HL-60 (cell line): ENCODE data around the gene SPATA20.

Source experiments
- DNase-seq, 2 experiments: peaks; one replicate each; pipeline ENCODE4 v3.0.0-alpha.2; 2010 to 2020; ENCODE audit warnings: low read depth in 1 of 2, low spot score in 1 of 2
- H3K27ac ChIP-seq: fragments of 250-450 bp; sonication (Bioruptor Pico); replicated peaks from 2 replicates; pipeline ENCODE4 v1.5.1; 2020; ENCODE audit warnings: mild to moderate bottlenecking, moderate library complexity
- H3K27me3 ChIP-seq: fragments of 250-450 bp; sonication (Bioruptor Pico); 2 replicates; pipeline ENCODE4 v1.5.1; 2021; ENCODE audit warnings: mild to moderate bottlenecking, moderate library complexity; ENCODE audit not compliant: insufficient read depth, poor library complexity, severe bottlenecking
- H3K4me3 ChIP-seq: replicated peaks from 2 replicates; pipeline ENCODE4 v1.5.1; 2011; ENCODE audit warnings: mild to moderate bottlenecking, control low read depth, low read length; ENCODE audit not compliant: insufficient read depth
- GABPA ChIP-seq: IDR thresholded peaks from 2 replicates; pipeline ENCODE4 v1.6.1; 2012; ENCODE audit warnings: low read depth
- POLR2AphosphoS5 ChIP-seq: IDR thresholded peaks from 2 replicates; pipeline ENCODE4 v1.6.1; 2012; ENCODE audit warnings: low read depth
- SPI1 ChIP-seq: IDR thresholded peaks from 2 replicates; pipeline ENCODE4 v1.6.1; 2012; ENCODE audit warnings: low read depth, mild to moderate bottlenecking, borderline replicate concordance
- TF ChIP-seq, protein P1 (sequence below): IDR thresholded peaks from 2 replicates; pipeline ENCODE4 v1.6.1; 2012; ENCODE audit warnings: low read depth; ENCODE audit not compliant: insufficient replicate concordance
- TF ChIP-seq, protein P2 (sequence below): IDR thresholded peaks from one replicate; pipeline ENCODE4 v1.5.1; 2011; ENCODE audit warnings: low read length, control low read depth, inconsistent platforms; ENCODE audit not compliant: insufficient read depth

Gene SPATA20

DNA sequence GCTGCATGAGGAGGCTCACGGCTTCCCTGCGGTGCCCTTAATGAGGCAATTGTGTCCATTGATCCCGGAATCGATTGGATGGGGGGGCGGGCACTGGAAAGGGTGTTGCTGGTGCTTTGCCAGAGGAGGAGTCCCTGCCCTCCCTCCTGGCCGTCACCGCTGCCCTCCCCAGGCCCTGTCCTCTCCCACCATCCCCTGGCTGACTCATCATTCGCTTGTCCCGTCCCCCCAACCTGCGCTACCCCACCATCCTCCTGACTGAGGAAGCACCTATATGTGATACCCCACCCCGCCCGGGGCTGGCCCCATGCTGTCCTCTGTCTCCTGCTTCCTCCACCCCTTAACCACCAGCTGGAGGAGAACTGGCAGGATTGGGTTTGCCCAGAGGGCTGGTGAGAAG, 34.3 kb downstream of the SPATA20 start:
- no peak for DNase-seq
- H3K27me3 ChIP-seq: peaks cover 5% of the 10 kb centered on the region
- no peak overlapping the region for H3K4me3 ChIP-seq
- no peak overlapping the region for H3K27ac ChIP-seq
- TF ChIP-seq POLR2AphosphoS5 (no peak), GABPA (no peak), SPI1 (no peak)
- TF ChIP-seq, protein P1, sequence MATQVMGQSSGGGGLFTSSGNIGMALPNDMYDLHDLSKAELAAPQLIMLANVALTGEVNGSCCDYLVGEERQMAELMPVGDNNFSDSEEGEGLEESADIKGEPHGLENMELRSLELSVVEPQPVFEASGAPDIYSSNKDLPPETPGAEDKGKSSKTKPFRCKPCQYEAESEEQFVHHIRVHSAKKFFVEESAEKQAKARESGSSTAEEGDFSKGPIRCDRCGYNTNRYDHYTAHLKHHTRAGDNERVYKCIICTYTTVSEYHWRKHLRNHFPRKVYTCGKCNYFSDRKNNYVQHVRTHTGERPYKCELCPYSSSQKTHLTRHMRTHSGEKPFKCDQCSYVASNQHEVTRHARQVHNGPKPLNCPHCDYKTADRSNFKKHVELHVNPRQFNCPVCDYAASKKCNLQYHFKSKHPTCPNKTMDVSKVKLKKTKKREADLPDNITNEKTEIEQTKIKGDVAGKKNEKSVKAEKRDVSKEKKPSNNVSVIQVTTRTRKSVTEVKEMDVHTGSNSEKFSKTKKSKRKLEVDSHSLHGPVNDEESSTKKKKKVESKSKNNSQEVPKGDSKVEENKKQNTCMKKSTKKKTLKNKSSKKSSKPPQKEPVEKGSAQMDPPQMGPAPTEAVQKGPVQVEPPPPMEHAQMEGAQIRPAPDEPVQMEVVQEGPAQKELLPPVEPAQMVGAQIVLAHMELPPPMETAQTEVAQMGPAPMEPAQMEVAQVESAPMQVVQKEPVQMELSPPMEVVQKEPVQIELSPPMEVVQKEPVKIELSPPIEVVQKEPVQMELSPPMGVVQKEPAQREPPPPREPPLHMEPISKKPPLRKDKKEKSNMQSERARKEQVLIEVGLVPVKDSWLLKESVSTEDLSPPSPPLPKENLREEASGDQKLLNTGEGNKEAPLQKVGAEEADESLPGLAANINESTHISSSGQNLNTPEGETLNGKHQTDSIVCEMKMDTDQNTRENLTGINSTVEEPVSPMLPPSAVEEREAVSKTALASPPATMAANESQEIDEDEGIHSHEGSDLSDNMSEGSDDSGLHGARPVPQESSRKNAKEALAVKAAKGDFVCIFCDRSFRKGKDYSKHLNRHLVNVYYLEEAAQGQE: no peak
- TF ChIP-seq, protein P2, sequence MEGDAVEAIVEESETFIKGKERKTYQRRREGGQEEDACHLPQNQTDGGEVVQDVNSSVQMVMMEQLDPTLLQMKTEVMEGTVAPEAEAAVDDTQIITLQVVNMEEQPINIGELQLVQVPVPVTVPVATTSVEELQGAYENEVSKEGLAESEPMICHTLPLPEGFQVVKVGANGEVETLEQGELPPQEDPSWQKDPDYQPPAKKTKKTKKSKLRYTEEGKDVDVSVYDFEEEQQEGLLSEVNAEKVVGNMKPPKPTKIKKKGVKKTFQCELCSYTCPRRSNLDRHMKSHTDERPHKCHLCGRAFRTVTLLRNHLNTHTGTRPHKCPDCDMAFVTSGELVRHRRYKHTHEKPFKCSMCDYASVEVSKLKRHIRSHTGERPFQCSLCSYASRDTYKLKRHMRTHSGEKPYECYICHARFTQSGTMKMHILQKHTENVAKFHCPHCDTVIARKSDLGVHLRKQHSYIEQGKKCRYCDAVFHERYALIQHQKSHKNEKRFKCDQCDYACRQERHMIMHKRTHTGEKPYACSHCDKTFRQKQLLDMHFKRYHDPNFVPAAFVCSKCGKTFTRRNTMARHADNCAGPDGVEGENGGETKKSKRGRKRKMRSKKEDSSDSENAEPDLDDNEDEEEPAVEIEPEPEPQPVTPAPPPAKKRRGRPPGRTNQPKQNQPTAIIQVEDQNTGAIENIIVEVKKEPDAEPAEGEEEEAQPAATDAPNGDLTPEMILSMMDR: no peak

DNA sequence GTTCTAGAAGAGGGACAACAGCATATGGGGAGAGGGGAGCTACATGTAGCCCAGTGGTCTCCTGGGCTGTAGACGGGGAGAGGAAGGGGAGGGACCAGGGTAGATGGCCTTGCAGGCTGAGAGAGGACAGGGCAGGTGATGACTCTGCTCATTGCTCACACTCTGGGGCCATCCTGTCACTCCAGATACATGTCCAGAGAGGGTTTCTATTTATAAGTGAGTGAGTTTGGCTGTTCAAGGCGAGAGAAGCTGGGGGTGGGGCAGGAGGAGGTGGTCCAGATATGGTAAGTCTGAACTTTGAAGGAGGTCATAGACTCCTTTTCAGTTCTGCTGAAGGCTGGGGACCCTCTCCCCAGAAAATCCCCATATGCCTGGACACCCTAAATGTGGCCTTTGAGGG, 35.8 kb downstream of the SPATA20 start:
- Histone ChIP-seq H3K27me3 (peaks cover 8% of the 10 kb centered on the region), H3K4me3 (no peak overlapping the region), H3K27ac (no peak overlapping the region)
- no peak for TF ChIP-seq SPI1
- TF ChIP-seq, protein P2: no peak
- no peak for TF ChIP-seq GABPA
- TF ChIP-seq POLR2AphosphoS5: no peak
- TF ChIP-seq, protein P1: no peak
- DNase-seq: no peak

DNA sequence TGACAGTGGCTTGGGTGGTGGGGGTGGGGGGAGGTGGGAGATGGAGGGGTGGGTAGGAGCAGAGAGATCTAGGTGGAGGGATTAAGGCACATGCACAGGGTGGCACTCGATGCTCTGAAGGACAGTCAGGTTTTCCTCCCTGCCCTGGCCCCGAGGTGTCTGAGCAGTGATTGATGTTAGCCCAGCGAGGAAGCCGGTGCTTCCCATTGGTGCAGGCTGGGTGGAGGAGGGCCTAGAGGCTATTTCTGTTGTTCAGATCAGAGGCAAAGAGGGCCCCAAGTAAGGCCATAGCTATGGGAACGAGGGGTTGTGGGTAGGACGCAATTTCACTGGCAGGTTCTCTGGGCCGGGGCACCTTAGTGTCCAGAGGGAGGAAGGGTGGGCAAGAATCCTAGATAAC, 36.7 kb downstream of the SPATA20 start:
- H3K4me3 ChIP-seq: no peak overlapping the region
- no peak for DNase-seq
- H3K27me3 ChIP-seq: peaks cover 8% of the 10 kb centered on the region
- TF ChIP-seq SPI1: no peak
- no peak for TF ChIP-seq GABPA
- TF ChIP-seq, protein P1: no peak
- TF ChIP-seq POLR2AphosphoS5: no peak
- TF ChIP-seq, protein P2: no peak
- H3K27ac ChIP-seq: no peak overlapping the region
